ENCODE data around the gene TSPAN7.

The TSPAN7 gene, protein sequence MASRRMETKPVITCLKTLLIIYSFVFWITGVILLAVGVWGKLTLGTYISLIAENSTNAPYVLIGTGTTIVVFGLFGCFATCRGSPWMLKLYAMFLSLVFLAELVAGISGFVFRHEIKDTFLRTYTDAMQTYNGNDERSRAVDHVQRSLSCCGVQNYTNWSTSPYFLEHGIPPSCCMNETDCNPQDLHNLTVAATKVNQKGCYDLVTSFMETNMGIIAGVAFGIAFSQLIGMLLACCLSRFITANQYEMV

DNA sequence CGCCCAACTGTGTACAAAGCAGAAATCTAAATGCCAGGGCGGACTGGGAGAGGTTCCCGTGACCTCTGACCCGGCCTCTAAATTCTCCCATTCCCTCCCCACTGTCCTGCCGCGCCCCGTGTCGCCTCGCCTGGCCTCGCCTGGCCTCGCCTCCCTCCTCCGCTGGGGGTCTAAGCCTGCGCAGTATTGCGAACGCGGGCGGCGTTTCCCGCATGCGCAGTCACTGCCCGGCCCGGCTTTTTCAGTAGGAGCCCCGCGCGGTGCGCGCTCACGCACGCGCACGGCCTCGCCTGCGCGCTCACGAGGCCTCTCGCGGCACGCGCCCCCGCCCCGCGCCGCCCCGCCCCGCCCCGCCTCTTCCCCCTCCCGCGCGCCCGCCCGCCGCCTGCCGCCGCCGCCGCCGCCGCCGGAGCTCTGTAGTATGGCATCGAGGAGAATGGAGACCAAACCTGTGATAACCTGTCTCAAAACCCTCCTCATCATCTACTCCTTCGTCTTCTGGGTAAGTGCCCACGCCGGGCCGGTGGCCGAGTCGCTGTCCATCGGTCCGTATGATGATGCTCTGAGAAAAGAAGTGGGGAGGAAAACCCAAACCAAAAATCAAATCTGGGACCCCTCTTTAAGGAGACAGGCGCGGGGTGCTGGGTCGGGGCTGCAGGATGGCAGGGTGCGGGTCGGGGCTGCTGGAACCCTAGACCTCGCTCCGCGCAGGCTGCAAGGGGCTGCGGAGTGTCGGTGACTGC lies at the start of gene TSPAN7:
Gene TSPAN7 (plus strand): TSS at position 417 of the 743 bp plus-strand sequence. CDS start 5 bp downstream, at position 422.
- H3K27me3 ChIP-seq, result no peaks in the 10 kb centered on the region; a peak in 1 of 22 replicates
- H3K27ac ChIP-seq, result peak within 1 kb of the TSS in 1 of 11 experiments; percentile 22; a peak in 1 of 22 replicates
- H3K9me3 ChIP-seq (replicated peaks in 1 of 11), result no peaks in the 10 kb centered on the region
- no peaks in the 10 kb centered on the region for H3K36me3 ChIP-seq
- H3K9ac ChIP-seq, result peak within 1 kb of the TSS; percentile 36 to 66 (median 59); a peak in 19 of 22 replicates
- TF ChIP-seq Cebpa-rat (IDR thresholded peaks at IDR 0.05), result no peak
- H3K4me1 ChIP-seq, result peaks cover 0 to 11% (median 7%) of the 10 kb centered on the region in 10 experiments; a peak in 12 of 20 replicates
- H3K4me2 ChIP-seq, result peak within 1 kb of the TSS; percentile 76 to 90 (median 81)
- no peaks in the 10 kb centered on the region for H4K20me1 ChIP-seq
- H3K4me3 ChIP-seq, result peak within 1 kb of the TSS; percentile 49 to 69 (median 58)

DNA sequence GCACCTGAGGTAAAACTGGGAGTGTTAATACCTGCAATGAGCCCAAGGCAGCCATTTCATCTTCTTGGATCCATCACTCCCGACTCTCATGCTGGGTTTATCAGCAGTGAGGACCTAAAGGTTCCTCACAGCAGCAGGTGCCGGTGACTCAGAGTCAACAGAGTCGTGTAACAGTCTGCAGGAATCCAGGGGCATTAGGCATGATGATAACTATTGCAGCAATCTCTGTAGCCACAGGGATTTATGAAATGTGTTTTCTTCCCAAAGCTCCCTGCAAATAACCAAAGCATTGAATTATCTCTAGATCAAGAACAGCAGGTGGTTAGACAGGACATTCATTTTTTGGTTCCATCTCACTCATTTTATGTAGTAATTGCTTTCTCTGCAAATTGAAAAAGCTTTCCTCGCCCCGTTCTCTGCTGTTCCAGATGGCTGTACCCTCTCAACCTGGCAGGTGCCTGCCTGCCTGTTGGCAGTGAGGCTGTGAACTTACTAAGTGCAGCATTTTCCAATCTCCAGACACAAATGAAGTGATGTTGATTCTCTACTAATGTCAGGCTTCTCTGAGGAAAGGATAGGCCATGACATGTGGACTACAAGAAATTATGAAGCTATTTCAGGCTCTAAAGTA lies 48.1 kb upstream of the TSPAN7 start:
- H3K9ac ChIP-seq, result no peak overlapping the region
- H4K20me1 ChIP-seq, result no peaks in the 10 kb centered on the region
- no peak for TF ChIP-seq Cebpa-rat (IDR thresholded peaks at IDR 0.05)
- H3K4me2 ChIP-seq, result no peak overlapping the region
- H3K36me3 ChIP-seq, result no peaks in the 10 kb centered on the region
- no peak overlapping the region for H3K4me3 ChIP-seq
- H3K27me3 ChIP-seq, result no peaks in the 10 kb centered on the region
- H3K4me1 ChIP-seq, result peaks cover 7 to 13% (median 9%) of the 10 kb centered on the region in 10 experiments; a peak in 17 of 20 replicates
- no peak overlapping the region for H3K27ac ChIP-seq
- H3K9me3 ChIP-seq (replicated peaks in 1 of 11), result no peaks in the 10 kb centered on the region

GRCh38 chrX:38514016-38514854 lies 47.1 kb upstream of the TSPAN7 start:
- no peak overlapping the region for H3K9ac ChIP-seq
- no peak overlapping the region for H3K4me3 ChIP-seq
- no peaks in the 10 kb centered on the region for H4K20me1 ChIP-seq
- peak overlapping the region; percentile 1 to 80 (median 33); a peak in 16 of 22 replicates for H3K4me2 ChIP-seq
- H3K9me3 ChIP-seq (replicated peaks in 1 of 11), result no peaks in the 10 kb centered on the region
- no peak overlapping the region for H3K27ac ChIP-seq
- no peaks in the 10 kb centered on the region for H3K27me3 ChIP-seq
- H3K36me3 ChIP-seq, result no peaks in the 10 kb centered on the region
- no peak for TF ChIP-seq Cebpa-rat (IDR thresholded peaks at IDR 0.05)
- H3K4me1 ChIP-seq, result peaks cover 7 to 13% (median 9%) of the 10 kb centered on the region in 10 experiments; a peak in 17 of 20 replicates

DNA sequence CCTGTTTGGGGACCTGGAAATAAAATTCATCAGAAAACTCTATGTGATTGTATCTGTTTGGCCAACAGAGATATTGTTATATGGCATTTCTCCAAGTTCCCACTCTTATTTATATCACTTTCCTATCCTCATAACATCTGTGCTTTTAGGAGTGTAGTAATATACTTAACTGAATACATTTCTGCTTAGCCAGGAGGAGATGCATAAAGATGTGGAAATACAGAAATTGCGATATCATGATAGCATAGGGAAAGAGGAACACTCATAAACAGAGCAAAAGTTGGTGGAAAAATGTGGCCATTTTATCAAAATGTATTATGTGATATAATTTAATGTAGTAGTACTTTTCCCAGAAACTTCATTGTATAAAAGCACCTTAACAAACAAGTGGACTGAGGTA lies 46.1 kb upstream of the TSPAN7 start:
- Histone ChIP-seq H3K4me2 (no peak overlapping the region), H3K9me3 (replicated peaks in 1 of 11) (no peaks in the 10 kb centered on the region), H4K20me1 (no peaks in the 10 kb centered on the region), H3K4me1 (peaks cover 7 to 13% (median 9%) of the 10 kb centered on the region in 10 experiments; a peak in 17 of 20 replicates), H3K27ac (no peak overlapping the region), H3K4me3 (no peak overlapping the region), H3K36me3 (no peaks in the 10 kb centered on the region), H3K9ac (no peak overlapping the region), H3K27me3 (no peaks in the 10 kb centered on the region)
- TF ChIP-seq Cebpa-rat (IDR thresholded peaks at IDR 0.05), result no peak

GRCh38 chrX:38516196-38516774 lies 45.1 kb upstream of the TSPAN7 start:
- Histone ChIP-seq H3K27me3 (no peaks in the 10 kb centered on the region), H4K20me1 (no peaks in the 10 kb centered on the region), H3K4me1 (peaks cover 7 to 13% (median 9%) of the 10 kb centered on the region in 10 experiments; a peak in 17 of 20 replicates), H3K4me3 (no peak overlapping the region), H3K9me3 (replicated peaks in 1 of 11) (no peaks in the 10 kb centered on the region), H3K36me3 (no peaks in the 10 kb centered on the region), H3K27ac (no peak overlapping the region), H3K4me2 (no peak overlapping the region), H3K9ac (no peak overlapping the region)
- no peak for TF ChIP-seq Cebpa-rat (IDR thresholded peaks at IDR 0.05)

- TF ChIP-seq Cebpa-rat (IDR thresholded peaks at IDR 0.05), result no peak
- H3K27me3 ChIP-seq, result no peaks in the 10 kb centered on the region
- no peak overlapping the region for H3K9ac ChIP-seq
- no peak overlapping the region for H3K4me2 ChIP-seq
- H3K27ac ChIP-seq, result no peak overlapping the region
- H4K20me1 ChIP-seq, result no peaks in the 10 kb centered on the region
- no peaks in the 10 kb centered on the region for H3K36me3 ChIP-seq
- H3K9me3 ChIP-seq (replicated peaks in 1 of 11), result peaks cover 0 to 8% (median 0%) of the 10 kb centered on the region in 11 experiments; a peak in 1 of 22 replicates
- no peak overlapping the region for H3K4me3 ChIP-seq
- H3K4me1 ChIP-seq, result peaks cover 0 to 6% (median 1%) of the 10 kb centered on the region in 10 experiments; a peak in 14 of 20 replicates
These were observed 41.7 kb upstream of the TSPAN7 start for GRCh38 chrX:38519651-38520050.

DNA sequence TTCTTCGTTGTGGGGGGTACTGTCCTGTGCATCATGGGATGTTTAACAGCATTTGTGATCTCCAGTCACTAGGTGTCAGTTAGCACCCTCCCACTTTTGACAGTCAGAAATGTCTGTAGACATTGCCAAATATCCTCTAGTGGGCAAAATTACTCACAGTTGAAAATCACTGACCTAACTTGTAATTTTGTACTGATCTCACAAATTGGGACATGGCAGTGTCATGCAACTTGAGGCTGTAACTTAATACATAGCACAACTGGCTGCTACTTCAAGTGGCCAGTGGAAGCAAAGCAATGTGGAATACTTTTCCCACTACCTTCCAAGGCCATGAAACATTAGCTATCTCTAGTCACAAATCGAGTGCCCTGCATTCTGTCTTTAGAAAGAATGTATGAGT lies 23.2 kb upstream of the TSPAN7 start:
- Histone ChIP-seq H3K9ac (no peak overlapping the region), H3K4me3 (no peak overlapping the region), H3K4me1 (no peaks in the 10 kb centered on the region), H3K27me3 (no peaks in the 10 kb centered on the region), H3K36me3 (no peaks in the 10 kb centered on the region), H4K20me1 (no peaks in the 10 kb centered on the region), H3K27ac (no peak overlapping the region), H3K9me3 (replicated peaks in 1 of 11) (peaks cover 6 to 24% (median 17%) of the 10 kb centered on the region in 11 experiments; a peak in 18 of 22 replicates), H3K4me2 (no peak overlapping the region)
- TF ChIP-seq Cebpa-rat (IDR thresholded peaks at IDR 0.05), result no peak

GRCh38 chrX:38539748-38540147 lies 21.6 kb upstream of the TSPAN7 start:
- Histone ChIP-seq H3K4me3 (no peak overlapping the region), H3K9ac (no peak overlapping the region), H3K27me3 (no peaks in the 10 kb centered on the region), H3K4me2 (no peak overlapping the region), H3K9me3 (replicated peaks in 1 of 11) (peaks cover 6 to 24% (median 17%) of the 10 kb centered on the region in 11 experiments; a peak in 18 of 22 replicates), H3K4me1 (no peaks in the 10 kb centered on the region), H4K20me1 (no peaks in the 10 kb centered on the region), H3K36me3 (no peaks in the 10 kb centered on the region), H3K27ac (no peak overlapping the region)
- TF ChIP-seq Cebpa-rat (IDR thresholded peaks at IDR 0.05), result no peak
